GM10266 (cell line): Measurements from ENCODE around the gene SCRN3.
"Not testable (repeated sequence)": the region's sequence is repeated elsewhere in the genome, so short reads cannot be mapped to it uniquely, and the experiment has no call there.

Experiments used
- DNase-seq: peaks from one replicate; pipeline ENCODE4 v3.0.0; 2012; ENCODE audit errors: extremely low spot score
- TF ChIP-seq, protein P1 (sequence below): IDR thresholded peaks from 2 replicates; pipeline ENCODE4 v1.5.1; 2012; ENCODE audit warnings: mild to moderate bottlenecking, low read depth; ENCODE audit not compliant: control insufficient read depth, insufficient read depth; ENCODE audit errors: missing control alignments

SCRN3 gene

GRCh38 chr2:174364628-174365027 lies 30.9 kb upstream of the SCRN3 start:
- TF ChIP-seq, protein P1, sequence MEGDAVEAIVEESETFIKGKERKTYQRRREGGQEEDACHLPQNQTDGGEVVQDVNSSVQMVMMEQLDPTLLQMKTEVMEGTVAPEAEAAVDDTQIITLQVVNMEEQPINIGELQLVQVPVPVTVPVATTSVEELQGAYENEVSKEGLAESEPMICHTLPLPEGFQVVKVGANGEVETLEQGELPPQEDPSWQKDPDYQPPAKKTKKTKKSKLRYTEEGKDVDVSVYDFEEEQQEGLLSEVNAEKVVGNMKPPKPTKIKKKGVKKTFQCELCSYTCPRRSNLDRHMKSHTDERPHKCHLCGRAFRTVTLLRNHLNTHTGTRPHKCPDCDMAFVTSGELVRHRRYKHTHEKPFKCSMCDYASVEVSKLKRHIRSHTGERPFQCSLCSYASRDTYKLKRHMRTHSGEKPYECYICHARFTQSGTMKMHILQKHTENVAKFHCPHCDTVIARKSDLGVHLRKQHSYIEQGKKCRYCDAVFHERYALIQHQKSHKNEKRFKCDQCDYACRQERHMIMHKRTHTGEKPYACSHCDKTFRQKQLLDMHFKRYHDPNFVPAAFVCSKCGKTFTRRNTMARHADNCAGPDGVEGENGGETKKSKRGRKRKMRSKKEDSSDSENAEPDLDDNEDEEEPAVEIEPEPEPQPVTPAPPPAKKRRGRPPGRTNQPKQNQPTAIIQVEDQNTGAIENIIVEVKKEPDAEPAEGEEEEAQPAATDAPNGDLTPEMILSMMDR, result no peak
- no peak for DNase-seq

DNA sequence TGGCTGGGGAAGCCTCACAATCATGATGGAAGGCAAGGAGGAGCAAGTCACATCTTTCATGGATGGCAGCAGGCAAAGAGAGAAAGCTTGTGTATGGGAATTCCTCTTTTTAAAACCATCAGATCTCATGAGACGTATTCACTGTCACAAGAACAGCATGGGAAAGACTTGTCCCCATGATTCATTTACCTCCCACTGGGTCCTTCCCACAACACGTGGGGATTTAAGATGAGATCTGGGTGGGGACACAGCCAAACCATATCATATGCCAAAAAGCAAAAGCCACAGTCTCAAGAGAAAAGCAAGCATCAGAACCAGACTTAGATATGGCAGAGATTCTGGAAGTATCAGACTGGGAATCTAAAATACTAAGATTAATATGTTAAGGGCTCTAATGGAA lies 30.0 kb upstream of the SCRN3 start:
- TF ChIP-seq, protein P1, result no peak
- DNase-seq, result no peak

DNA sequence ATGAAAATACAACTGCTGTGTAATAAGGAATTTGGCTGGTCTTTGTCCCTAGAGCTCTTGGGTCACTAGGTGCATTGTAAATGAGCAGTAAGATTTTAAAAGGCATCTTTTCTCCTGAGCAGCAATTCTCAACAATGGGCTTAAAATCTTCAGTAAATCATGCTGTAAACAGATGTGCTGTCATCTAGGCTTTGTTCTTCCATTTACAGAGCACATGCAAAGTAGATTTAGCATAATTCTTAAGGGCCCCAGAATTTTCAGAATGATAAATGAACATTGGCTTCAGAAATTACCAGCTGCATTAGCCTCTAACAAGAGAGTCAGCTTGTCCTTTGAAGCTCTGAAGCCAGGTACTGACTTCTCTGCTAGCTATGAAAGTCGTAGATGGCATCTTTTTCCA lies 26.8 kb upstream of the SCRN3 start:
- DNase-seq, result no peak
- TF ChIP-seq, protein P1, result no peak

GRCh38 chr2:174376967-174377366 lies 18.6 kb upstream of the SCRN3 start:
- TF ChIP-seq, protein P1, result no peak
- no peak for DNase-seq

GRCh38 chr2:174383796-174384195 lies 11.7 kb upstream of the SCRN3 start:
- TF ChIP-seq, protein P1, result no peak
- no peak for DNase-seq

DNA sequence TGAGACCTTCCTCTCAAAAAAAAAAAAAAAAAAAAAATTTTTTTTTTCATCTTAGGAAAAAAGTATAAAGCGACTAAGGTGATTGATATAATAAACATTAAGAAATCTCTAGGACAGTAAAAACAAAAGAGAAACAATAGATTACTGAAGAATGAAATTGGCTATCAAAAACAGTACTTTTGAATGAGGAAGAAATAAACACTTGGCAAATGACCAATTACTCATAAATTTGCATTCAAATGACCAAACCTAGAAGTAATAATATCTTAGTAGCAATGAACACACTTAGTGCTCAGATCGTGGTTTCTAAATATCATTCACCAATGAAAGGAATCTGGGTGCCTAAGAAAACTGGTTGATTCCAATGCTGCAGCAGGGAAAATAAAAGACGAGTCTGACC lies 10.3 kb upstream of the SCRN3 start:
- TF ChIP-seq, protein P1, result no peak
- DNase-seq, result no peak

DNA sequence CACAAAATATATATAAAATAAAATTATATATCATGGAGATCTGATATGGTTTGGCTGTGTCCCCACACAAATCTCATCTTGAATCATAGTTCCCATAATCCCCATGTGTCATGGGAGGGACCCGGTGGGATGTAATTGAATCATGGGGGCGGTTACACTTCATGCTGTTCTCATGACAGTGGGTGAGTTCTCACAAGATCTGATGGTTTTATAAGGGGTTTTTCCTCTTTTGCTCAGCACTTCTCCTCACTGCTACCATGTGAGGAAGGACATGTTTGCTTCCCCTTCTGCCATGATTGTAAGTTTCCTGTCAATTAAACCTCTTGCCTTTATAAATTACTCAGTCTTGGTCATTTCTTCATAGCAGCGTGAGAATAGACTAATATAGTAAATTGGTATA lies 6.8 kb upstream of the SCRN3 start:
- not testable (repeated sequence) for DNase-seq

DNA sequence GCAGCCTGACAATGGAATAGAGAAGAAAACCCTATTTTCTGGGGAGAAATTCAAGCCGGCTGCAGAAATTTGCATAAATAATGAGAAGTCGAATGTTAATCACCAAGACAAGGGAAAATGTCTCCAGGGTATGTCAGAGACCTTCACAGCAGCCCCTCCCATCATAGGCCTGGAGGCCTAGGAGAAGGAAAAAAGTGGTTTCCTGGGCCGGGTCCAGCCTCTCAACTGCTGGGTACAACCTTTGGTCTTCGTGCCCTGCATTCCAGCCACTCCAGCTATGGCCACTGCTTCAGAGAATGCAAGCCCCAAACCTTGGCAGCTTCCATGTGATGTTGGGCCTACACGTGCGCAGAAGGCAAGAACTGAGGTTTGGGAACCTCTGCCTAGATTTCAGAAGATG lies 6.0 kb upstream of the SCRN3 start:
- DNase-seq, result no peak
- TF ChIP-seq, protein P1, result no peak

GRCh38 chr2:174390303-174390702 lies 5.2 kb upstream of the SCRN3 start:
- not testable (repeated sequence) for DNase-seq
